NCI-H2227 (cell line): Measurements from ENCODE around the gene PLCD4.

Experiments used
- DNase-seq: peaks from one replicate; lab custom pipeline; 2025; ENCODE audit not compliant: unreplicated experiment; lab: John Stamatoyannopoulos, UW

PLCD4 gene

DNA sequence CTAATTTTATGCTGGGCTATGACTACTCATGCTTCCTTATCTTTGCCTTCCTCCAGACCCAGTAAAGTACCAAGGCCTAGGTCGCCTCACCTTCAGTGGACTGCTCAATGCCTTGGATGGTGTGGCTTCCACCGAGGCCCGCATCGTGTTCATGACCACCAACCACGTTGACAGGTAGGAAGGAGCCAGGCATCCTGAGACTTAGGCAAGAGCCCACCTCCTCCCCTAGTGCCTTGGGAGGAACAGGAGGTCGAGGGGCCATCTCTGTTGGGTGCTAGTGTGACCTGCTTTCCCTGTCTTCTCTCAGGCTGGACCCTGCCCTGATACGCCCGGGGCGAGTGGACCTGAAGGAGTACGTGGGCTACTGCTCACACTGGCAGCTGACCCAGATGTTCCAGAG lies 55.1 kb downstream of the PLCD4 start:
- no peak for DNase-seq

GRCh38 chr2:218663901-218664300 lies 56.2 kb downstream of the PLCD4 start:
- DNase-seq = no peak

- DNase-seq = no peak
These were observed 57.0 kb downstream of the PLCD4 start for GRCh38 chr2:218664653-218665052.

- peak; percentile 13 for DNase-seq
These were observed 63.5 kb downstream of the PLCD4 start for GRCh38 chr2:218671097-218671653.

- peak; percentile 94 for DNase-seq
These were observed 64.2 kb downstream of the PLCD4 start, which contains the start of the genes RNF25 and STK36 for GRCh38 chr2:218671654-218672566. RNF25 (minus strand) TSS chr2:218672002; CDS start chr2:218671970, 32 bp downstream. STK36 (plus strand) TSS chr2:218672086; CDS start chr2:218672830, 744 bp downstream.

DNA sequence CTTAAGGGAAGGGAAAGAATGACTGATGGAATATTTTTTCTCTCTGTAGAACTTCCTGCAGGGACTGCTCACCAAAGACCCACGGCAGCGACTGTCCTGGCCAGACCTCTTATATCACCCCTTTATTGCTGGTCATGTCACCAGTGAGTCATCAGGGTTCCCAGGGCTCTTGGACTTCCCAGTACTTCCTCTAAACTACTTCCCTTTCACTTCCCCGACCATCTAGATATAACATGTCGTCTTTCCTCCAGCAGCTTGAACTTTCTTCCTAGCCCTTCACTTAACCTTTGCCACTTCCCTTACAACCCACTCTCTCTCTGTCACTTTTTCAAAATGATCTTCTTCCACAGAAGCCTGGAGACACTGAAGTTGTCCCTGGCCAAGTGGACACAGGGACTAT lies 71.4 kb downstream of the PLCD4 start:
- no peak for DNase-seq

- DNase-seq = no peak
These were observed 72.4 kb downstream of the PLCD4 start for GRCh38 chr2:218680061-218680460.
